Testis (tissue), 2 donors: ENCODE data around the gene CEP43.

Experiments
- POLR2A ChIP-seq: fragments of 450-650 bp; IDR thresholded peaks from one replicate; pipeline ENCODE4 v1.6.1; 2017; ENCODE audit warnings: antibody characterized with exemption, mild to moderate bottlenecking, moderate library complexity
- TF ChIP-seq, protein P1 (sequence below), 3 experiments: fragments of 450-650 bp in 2 of 3; fragments of 200-600 bp in 1 of 3; sonication (generic) in 1 of 3; IDR thresholded peaks; one replicate each; pipeline ENCODE4 v1.5.1; 2016 to 2019; ENCODE audit warnings: antibody characterized with exemption in 3 of 3, mild to moderate bottlenecking in 2 of 3, moderate library complexity in 1 of 3

DNA sequence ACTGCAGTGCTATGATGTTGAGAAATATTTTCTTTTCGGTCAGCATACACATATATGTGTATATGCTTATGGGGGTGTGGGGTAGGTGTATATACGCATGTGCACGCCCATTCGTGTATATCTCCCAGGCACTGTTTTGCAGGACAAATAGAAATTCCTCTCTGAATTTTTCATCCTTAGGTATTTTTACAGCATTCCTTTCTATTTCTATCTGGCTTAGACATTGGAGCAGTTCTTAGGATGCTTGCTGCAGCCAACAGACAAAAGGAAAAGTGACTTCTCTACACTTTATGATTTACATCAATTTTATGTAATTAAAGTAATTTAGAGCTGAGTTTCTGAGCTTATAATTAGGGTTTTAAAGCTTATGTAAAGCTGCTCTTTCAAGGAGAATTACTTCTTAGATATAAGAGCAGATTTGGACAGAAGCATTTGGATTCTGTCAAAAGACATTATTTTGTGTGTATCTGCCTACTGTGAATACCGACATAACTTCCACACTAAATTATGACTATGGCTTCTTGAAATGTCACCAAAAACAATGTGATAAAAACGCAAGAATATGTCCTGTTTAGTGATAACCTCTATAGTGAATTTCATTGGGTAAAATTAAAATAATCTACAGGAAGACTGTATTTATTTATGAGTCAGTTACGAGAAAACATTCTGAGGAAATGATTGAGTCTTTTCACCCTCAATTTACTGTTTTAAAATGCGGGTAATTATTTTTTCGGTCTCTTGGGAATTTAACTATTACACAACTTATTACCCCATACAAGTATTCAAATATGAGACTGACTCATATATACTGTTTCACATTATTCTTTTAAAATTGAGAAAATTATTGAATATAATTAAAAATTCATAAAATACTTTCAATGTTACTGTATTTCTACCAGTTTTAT is 21.3 kb upstream of the CEP43 start:
- TF ChIP-seq, protein P1, sequence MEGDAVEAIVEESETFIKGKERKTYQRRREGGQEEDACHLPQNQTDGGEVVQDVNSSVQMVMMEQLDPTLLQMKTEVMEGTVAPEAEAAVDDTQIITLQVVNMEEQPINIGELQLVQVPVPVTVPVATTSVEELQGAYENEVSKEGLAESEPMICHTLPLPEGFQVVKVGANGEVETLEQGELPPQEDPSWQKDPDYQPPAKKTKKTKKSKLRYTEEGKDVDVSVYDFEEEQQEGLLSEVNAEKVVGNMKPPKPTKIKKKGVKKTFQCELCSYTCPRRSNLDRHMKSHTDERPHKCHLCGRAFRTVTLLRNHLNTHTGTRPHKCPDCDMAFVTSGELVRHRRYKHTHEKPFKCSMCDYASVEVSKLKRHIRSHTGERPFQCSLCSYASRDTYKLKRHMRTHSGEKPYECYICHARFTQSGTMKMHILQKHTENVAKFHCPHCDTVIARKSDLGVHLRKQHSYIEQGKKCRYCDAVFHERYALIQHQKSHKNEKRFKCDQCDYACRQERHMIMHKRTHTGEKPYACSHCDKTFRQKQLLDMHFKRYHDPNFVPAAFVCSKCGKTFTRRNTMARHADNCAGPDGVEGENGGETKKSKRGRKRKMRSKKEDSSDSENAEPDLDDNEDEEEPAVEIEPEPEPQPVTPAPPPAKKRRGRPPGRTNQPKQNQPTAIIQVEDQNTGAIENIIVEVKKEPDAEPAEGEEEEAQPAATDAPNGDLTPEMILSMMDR (IDR thresholded peaks at IDR 0.05): no peak
- TF ChIP-seq POLR2A: no peak
